CD4-positive, alpha-beta memory T cell (primary cell): ENCODE data around the gene EXOC3L1. TPM values are rescaled to one million over a fixed set of nuclear protein-coding genes. Genes with fewer than 3 reads are reported as not detected.

Experiments used
- CTCF ChIA-PET: fragments of 350-600 bp; sonication (Branson Sonifier 250); formaldehyde crosslinking; loops from one replicate; lab custom pipeline; 2021; ENCODE audit warnings: inconsistent platforms; ENCODE audit not compliant: partially characterized antibody; lab: Charles Lee
- POLR2A ChIA-PET: fragments of 350-600 bp; sonication (Branson Sonifier 250); formaldehyde crosslinking; loops from one replicate; lab custom pipeline; 2021; ENCODE audit not compliant: partially characterized antibody; lab: Charles Lee
- DNase-seq, 5 donors: peaks; one replicate each; pipeline versions ENCODE4 v3.0.0 to v3.0.0-alpha.2; 2020 to 2022; ENCODE audit warnings: mixed read lengths in 1 of 5
- H3K27ac ChIP-seq: one replicate; pipeline ENCODE4 v1.7.0; 2013; ENCODE audit warnings: low read depth, low read length
- H3K27me3 ChIP-seq: 2 replicates; pipeline ENCODE4 v1.7.0; 2013; ENCODE audit warnings: mild to moderate bottlenecking, low read length, moderate library complexity; ENCODE audit not compliant: insufficient read depth
- H3K36me3 ChIP-seq: 2 replicates; pipeline ENCODE4 v1.7.0; 2013; ENCODE audit warnings: mild to moderate bottlenecking, low read length, moderate library complexity; ENCODE audit not compliant: insufficient read depth
- H3K4me1 ChIP-seq: 2 replicates; pipeline ENCODE4 v1.7.0; 2013; ENCODE audit warnings: mild to moderate bottlenecking, low read length, moderate library complexity; ENCODE audit not compliant: insufficient read depth
- H3K4me3 ChIP-seq, 2 donors: one replicate each; pipeline ENCODE4 v1.7.0; 2013; ENCODE audit warnings: low read length in 2 of 2, mild to moderate bottlenecking in 1 of 2
- H3K9me3 ChIP-seq, 2 donors: one replicate each; pipeline ENCODE4 v1.7.0; 2013; ENCODE audit warnings: low read length in 2 of 2, control low read depth in 1 of 2; ENCODE audit not compliant: control insufficient read depth in 1 of 2
- H3K27ac Mint-ChIP-seq, 7 donors: one replicate each; pipeline ENCODE4 v1.8.0; 2020 to 2021; ENCODE audit warnings: mixed read lengths in 7 of 7, mild to moderate bottlenecking in 6 of 7, inconsistent platforms in 3 of 7, moderate library complexity in 3 of 7
- H3K27me3 Mint-ChIP-seq, 2 donors: one replicate each; pipeline ENCODE4 v1.8.0; 2020 to 2021; ENCODE audit warnings: mixed read lengths in 2 of 2
- H3K36me3 Mint-ChIP-seq, 2 donors: one replicate each; pipeline ENCODE4 v1.8.0; 2020 to 2021; ENCODE audit warnings: mixed read lengths in 2 of 2, inconsistent platforms in 1 of 2, mild to moderate bottlenecking in 1 of 2
- H3K4me1 Mint-ChIP-seq, 4 donors: one replicate each; pipeline ENCODE4 v1.8.0; 2020 to 2021; ENCODE audit warnings: mixed read lengths in 4 of 4, mild to moderate bottlenecking in 1 of 4
- H3K4me3 Mint-ChIP-seq, 8 donors: one replicate each; pipeline ENCODE4 v1.8.0; 2020 to 2021; ENCODE audit warnings: mixed read lengths in 8 of 8, mild to moderate bottlenecking in 7 of 8, moderate library complexity in 6 of 8, inconsistent platforms in 3 of 8
- H3K9me3 Mint-ChIP-seq, 8 donors: one replicate each; pipeline ENCODE4 v1.8.0; 2020 to 2021; ENCODE audit warnings: mixed read lengths in 8 of 8, mild to moderate bottlenecking in 5 of 8, inconsistent platforms in 3 of 8, moderate library complexity in 1 of 8
- intact Hi-C: fragments of 100-400 bp; cut with micrococcal nuclease; formaldehyde crosslinking; loops from one replicate; pipeline ENCODE4 v1.15.1; 2023
- polyA plus RNA-seq, 2 donors: library from polyadenylated mRNA; unstranded; fragments of 300-500 nt; fragmentation: Illumina TruSeq; gene quantifications; one replicate each; pipeline ENCODE4 v1.2.3, GENCODE V29; 2021
- total RNA-seq, 2 experiments: library from RNA; stranded (reverse); gene quantifications; one replicate each; pipeline ENCODE4 v1.2.3, GENCODE V29; 2021

Gene EXOC3L1
- total and polyA plus RNA-seq, 4 experiments from 2014 or later, result 0.21 TPM; not detected in 3

DNA sequence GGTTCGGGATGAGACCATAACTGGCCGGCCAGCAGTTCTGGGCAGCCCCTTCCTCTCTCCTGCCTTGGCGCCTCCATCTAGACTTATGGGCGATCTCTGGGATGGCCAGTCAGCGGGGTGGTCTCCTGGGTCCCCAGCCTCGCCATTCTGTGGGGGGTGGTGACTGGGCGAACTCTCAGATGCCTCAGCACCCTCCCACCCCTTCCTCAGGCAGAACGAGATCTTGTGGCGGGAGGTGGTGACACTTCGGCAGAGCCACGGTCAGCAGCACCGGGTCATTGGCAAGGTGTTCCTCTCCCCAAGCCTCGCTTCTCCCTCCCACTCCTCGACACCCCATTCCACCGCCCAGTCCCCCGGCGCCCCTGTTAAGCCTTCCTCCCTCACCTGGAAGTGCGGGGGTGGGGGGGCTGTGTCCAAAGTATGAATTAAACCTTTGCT lies 23.8 kb downstream of the EXOC3L1 start:
- H3K9me3 ChIP-seq, result no peaks in the 10 kb centered on the region
- no peak for DNase-seq
- H3K4me1 ChIP-seq, result peaks cover 58% of the 10 kb centered on the region
- H3K27ac ChIP-seq, result no peak overlapping the region
- CTCF ChIA-PET, result interaction anchor here (2.6 kb wide), 1 partner anchor 11 kb away, joined by 10 read pairs; no protein-coding TSS in a partner anchor
- H3K9me3 Mint-ChIP-seq, result no peaks in the 10 kb centered on the region
- intact Hi-C loops, result no loop called here
- no peak overlapping the region for H3K4me3 ChIP-seq
- no peak overlapping the region for H3K27ac Mint-ChIP-seq
- H3K36me3 Mint-ChIP-seq, result no peaks in the 10 kb centered on the region
- H3K27me3 ChIP-seq, result peaks cover 35% of the 10 kb centered on the region
- no peak overlapping the region for H3K4me3 Mint-ChIP-seq
- peaks cover 7 to 51% (median 24%) of the 10 kb centered on the region in 4 donors for H3K4me1 Mint-ChIP-seq
- no peaks in the 10 kb centered on the region for H3K36me3 ChIP-seq
- peaks cover 15 to 29% of the 10 kb centered on the region in 2 donors for H3K27me3 Mint-ChIP-seq
- POLR2A ChIA-PET, result interaction anchor here (1.1 to 13.9 kb wide), 6 partner anchors 3 to 148 kb away, joined by 3 to 320 read pairs (median 89); partner anchors contain the start of genes B3GNT9, FBXL8, HSF4 and NOL3

DNA sequence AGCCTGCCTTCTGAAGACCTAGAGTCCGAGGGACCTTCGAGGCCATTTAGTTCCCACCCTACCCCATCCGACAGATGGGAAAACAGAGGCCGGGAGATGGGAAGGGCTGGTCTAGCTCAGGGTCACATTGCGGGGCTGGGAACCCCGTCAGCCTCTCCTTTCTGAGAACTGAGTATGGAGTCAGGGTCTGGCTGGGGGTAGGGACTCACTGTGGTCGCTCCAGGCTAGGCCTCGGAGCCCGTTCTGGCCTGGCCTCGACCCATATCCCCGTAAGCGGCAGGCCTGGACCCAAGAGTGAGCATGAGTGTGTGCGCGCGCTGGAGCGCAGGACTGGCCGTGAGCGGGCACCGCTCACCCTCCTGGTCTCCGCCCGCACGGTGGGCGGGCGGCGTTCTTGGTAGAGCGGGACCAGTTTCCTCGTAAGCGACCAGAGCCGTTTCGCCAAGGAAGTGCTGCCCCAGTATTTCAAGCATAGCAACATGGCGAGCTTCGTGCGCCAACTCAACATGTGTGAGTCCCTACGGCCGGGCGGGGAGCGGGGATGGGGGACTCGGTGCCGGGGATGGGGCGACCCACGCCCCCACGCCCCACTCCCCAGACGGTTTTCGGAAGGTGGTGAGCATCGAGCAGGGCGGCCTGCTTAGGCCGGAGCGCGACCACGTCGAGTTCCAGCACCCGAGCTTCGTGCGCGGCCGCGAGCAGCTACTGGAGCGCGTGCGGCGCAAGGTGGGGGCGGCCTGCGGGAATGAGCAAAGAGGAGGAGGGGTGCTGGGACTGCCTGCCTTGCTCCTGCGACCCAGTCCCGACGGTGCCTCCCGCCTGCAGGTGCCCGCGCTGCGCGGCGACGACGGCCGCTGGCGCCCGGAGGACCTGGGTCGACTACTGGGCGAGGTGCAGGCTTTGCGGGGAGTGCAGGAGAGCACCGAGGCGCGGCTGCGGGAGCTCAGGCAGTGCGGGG lies 24.5 kb downstream of the EXOC3L1 start:
- Histone ChIP-seq H3K4me1 (peaks cover 64% of the 10 kb centered on the region), H3K9me3 (no peaks in the 10 kb centered on the region), H3K36me3 (no peaks in the 10 kb centered on the region), H3K4me3 (no peak overlapping the region), H3K27me3 (peaks cover 35% of the 10 kb centered on the region), H3K27ac (no peak overlapping the region)
- Mint-ChIP-seq H3K4me1 (peaks cover 6 to 53% (median 28%) of the 10 kb centered on the region in 4 donors), H3K27me3 (peaks cover 17 to 27% of the 10 kb centered on the region in 2 donors), H3K9me3 (no peaks in the 10 kb centered on the region), H3K36me3 (peaks cover 0 to 7% of the 10 kb centered on the region in 2 donors), H3K27ac (peak overlapping the region in 2 of 7 donors; percentile 53 to 81), H3K4me3 (peak overlapping the region; percentile 20 to 67 (median 36))
- intact Hi-C loops, result no loop called here
- CTCF ChIA-PET, result interaction anchor here (2.6 to 3.6 kb wide), 2 partner anchors 10 to 12 kb away, joined by 10 to 22 read pairs; no protein-coding TSS in a partner anchor
- POLR2A ChIA-PET, result interaction anchor here (1.1 to 13.1 kb wide), 7 partner anchors 8 to 235 kb away, joined by 3 to 320 read pairs (median 3); partner anchors contain the start of genes B3GNT9 and NOL3
- DNase-seq, result no peak

DNA sequence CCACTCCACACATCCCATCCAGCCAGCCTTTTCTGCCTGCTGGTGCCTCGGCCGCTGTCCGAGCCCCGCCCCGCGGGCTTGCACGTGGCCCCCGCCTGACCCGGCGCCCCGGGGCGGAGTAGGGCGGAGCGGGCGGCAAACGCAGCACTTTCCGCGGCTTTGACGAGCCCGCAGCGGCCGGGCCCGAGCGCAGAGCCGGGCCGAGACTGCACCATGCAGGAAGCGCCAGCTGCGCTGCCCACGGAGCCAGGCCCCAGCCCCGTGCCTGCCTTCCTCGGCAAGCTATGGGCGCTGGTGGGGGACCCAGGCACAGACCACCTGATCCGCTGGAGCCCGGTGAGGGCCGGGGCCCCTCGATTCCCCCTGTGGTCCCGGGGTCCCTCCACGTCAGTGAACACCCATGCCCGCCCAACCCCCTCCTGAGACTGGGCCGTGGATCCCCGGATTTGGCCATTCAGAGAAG lies 25.3 kb downstream of the EXOC3L1 start, which contains the start of gene HSF4:
Gene HSF4 (plus strand): TSS at position 147 of the 463 bp plus-strand sequence. CDS start 67 bp downstream, at position 214.
- H3K36me3 ChIP-seq, result no peaks in the 10 kb centered on the region
- H3K4me1 ChIP-seq, result peaks cover 58% of the 10 kb centered on the region
- ChIA-PET POLR2A (interaction anchor here (0.9 to 13.1 kb wide), 8 partner anchors 9 to 234 kb away, joined by 3 to 320 read pairs (median 4); partner anchors contain the start of genes B3GNT9, E2F4 and NOL3), CTCF (interaction anchor here (3.6 kb wide), 1 partner anchor 11 kb away, joined by 22 read pairs; no protein-coding TSS in a partner anchor)
- Mint-ChIP-seq H3K4me3 (peak within 1 kb of the TSS; percentile 64 to 81 (median 70)), H3K9me3 (no peaks in the 10 kb centered on the region), H3K36me3 (peaks cover 0 to 10% of the 10 kb centered on the region in 2 donors), H3K4me1 (peaks cover 5 to 52% (median 23%) of the 10 kb centered on the region in 4 donors), H3K27me3 (peaks cover 17 to 23% of the 10 kb centered on the region in 2 donors), H3K27ac (peak within 1 kb of the TSS in 3 of 7 donors; percentile 48 to 81 (median 53))
- no peaks in the 10 kb centered on the region for H3K9me3 ChIP-seq
- no peak within 1 kb of the TSS for H3K27ac ChIP-seq
- peaks cover 31% of the 10 kb centered on the region for H3K27me3 ChIP-seq
- intact Hi-C loops, result loop anchor here (5.0 kb wide), 1 partner anchor 83 kb away; the partner anchor contains the start of genes FHOD1 and SLC9A5
- DNase-seq, result no peak
- peak within 1 kb of the TSS in 1 of 2 donors; percentile 54 for H3K4me3 ChIP-seq

DNA sequence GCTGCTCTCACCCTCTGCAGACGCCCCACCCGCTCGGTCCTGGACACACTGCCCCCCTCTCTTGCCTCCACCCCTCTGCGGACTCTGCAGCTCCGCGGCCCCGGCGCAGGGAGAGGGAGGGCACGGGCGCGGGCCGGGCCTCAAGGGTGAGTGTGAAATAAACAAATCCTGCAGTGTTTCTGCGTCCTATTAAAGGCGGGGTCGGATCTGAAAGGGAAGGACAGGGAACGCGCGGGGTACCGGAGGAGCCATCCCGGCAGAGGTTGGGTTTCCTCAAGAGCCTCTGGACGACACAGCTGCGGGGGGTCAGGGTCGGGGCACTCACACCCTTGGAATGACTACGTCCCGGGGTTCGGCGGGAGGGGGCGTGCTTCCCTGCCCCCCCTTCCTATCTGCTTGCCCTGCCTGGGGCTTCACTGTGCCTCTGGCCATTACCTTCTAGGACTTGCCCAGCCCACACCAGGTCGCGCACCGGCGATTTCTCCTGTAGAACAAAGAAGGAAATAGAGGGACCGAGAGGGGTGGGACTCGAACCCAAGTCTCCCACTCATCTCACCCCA lies 25.9 kb downstream of the EXOC3L1 start:
- H3K4me3 Mint-ChIP-seq, result peak overlapping the region; percentile 59 to 81 (median 70)
- H3K9me3 ChIP-seq, result no peaks in the 10 kb centered on the region
- H3K27ac Mint-ChIP-seq, result no peak overlapping the region
- peaks cover 17 to 22% of the 10 kb centered on the region in 2 donors for H3K27me3 Mint-ChIP-seq
- intact Hi-C loops, result loop anchor here (5.0 kb wide), 1 partner anchor 83 kb away; the partner anchor contains the start of genes FHOD1 and SLC9A5
- H3K9me3 Mint-ChIP-seq, result no peaks in the 10 kb centered on the region
- no peak for DNase-seq
- peak overlapping the region in 1 of 2 donors; percentile 54 for H3K4me3 ChIP-seq
- H3K36me3 ChIP-seq, result no peaks in the 10 kb centered on the region
- peaks cover 5 to 53% (median 22%) of the 10 kb centered on the region in 4 donors for H3K4me1 Mint-ChIP-seq
- CTCF ChIA-PET, result interaction anchor here (1.4 to 7.9 kb wide), 5 partner anchors 11 to 146 kb away, joined by 4 to 71 read pairs (median 14); no protein-coding TSS in a partner anchor
- peaks cover 25% of the 10 kb centered on the region for H3K27me3 ChIP-seq
- peaks cover 52% of the 10 kb centered on the region for H3K4me1 ChIP-seq
- H3K27ac ChIP-seq, result no peak overlapping the region
- POLR2A ChIA-PET, result interaction anchor here (0.8 to 13.1 kb wide), 11 partner anchors 9 to 183 kb away, joined by 3 to 320 read pairs (median 4); partner anchors contain the start of genes B3GNT9, E2F4, MATCAP1 and NOL3
- peaks cover 0 to 13% of the 10 kb centered on the region in 2 donors for H3K36me3 Mint-ChIP-seq

DNA sequence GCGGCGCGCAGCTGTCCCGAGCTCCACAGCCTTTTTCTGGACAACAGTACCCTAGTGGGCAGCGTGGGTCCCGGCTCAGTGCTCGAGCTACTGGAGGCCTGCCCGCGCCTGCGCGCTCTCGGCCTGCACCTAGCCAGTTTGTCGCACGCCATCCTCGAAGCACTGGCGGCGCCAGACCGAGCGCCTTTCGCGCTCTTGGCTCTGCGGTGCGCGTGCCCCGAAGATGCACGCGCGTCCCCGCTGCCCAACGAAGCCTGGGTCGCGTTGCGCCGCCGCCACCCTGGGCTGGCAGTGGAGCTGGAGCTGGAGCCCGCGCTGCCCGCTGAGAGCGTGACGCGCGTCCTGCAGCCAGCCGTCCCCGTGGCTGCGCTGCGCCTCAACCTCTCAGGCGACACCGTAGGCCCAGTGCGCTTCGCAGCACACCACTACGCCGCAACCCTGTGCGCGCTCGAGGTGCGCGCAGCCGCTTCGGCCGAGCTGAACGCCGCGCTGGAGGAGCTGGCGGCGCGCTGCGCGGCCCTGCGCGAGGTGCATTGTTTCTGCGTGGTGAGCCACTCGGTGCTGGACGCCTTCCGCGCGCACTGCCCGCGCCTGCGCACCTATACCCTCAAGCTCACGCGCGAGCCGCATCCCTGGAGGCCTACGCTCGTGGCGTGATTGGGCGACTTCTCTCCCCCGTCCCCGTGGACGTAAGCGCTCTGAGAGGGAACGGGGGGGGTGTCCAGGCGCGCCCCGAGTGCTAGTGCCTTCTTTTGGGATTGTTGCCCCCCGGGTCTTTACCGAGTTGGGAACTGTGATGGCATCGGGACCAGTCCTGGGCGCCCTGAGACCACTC lies 26.6 kb downstream of the EXOC3L1 start:
- Mint-ChIP-seq H3K4me1 (peaks cover 10 to 58% (median 26%) of the 10 kb centered on the region in 4 donors), H3K4me3 (peak overlapping the region; percentile 8 to 81 (median 68)), H3K36me3 (peaks cover 0 to 14% of the 10 kb centered on the region in 2 donors), H3K9me3 (no peaks in the 10 kb centered on the region), H3K27ac (peak overlapping the region in 1 of 7 donors; percentile 48), H3K27me3 (peaks cover 15 to 21% of the 10 kb centered on the region in 2 donors)
- no peaks in the 10 kb centered on the region for H3K36me3 ChIP-seq
- H3K4me1 ChIP-seq, result peaks cover 58% of the 10 kb centered on the region
- H3K4me3 ChIP-seq, result peak overlapping the region in 1 of 2 donors; percentile 54
- DNase-seq, result peak; percentile 53 to 68 (median 60)
- H3K27ac ChIP-seq, result no peak overlapping the region
- intact Hi-C loops, result loop anchor here (5.0 kb wide), 1 partner anchor 84 kb away; the partner anchor contains the start of genes FHOD1 and SLC9A5
- peaks cover 25% of the 10 kb centered on the region for H3K27me3 ChIP-seq
- H3K9me3 ChIP-seq, result no peaks in the 10 kb centered on the region
- ChIA-PET POLR2A (interaction anchor here (0.8 to 13.1 kb wide), 12 partner anchors 10 to 183 kb away, joined by 3 to 320 read pairs (median 6); partner anchors contain the start of genes B3GNT9, CBFB, E2F4 and FHOD1), CTCF (interaction anchor here (0.8 to 7.9 kb wide), 7 partner anchors 10 to 202 kb away, joined by 3 to 71 read pairs (median 7); partner anchors contain the start of gene CES3)
